ENCODE measurements around the gene ZC3H7A.

Gene ZC3H7A

DNA sequence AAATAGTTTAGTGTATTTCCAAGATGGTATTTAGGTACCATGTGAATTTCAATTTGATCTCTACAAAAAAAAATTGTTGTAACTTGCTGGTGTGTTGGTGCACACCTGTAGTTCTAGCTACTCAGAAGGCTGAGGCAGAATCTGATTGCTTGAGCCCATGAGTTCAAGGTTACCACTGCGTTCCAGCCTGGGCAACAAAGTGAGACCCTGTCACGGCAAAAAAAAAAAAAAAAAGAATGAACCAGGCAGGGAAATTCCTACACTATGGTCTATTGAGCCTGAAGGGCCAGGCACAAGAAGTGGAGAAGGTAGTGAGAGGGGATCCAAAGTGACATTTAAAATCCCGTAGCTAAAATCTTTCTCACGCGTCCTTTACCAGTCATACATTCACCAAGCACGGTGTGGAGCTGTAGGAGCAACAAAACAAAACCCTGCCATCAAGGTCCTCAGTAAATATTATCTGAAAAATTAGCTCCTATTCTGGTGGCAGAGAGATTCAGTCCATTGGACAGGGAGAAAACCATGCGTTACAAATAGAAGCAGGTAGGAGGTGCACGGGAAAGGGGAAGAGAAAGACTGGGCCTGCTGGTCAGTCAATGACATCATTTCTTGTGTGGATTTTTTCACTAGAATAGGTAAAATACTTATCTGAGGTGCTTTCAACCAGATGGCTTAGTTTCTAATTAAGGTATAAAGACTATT, 81.7 kb downstream of the ZC3H7A start:
- no peaks in the 10 kb centered on the region for H3F3A ChIP-seq (ENCODE audit: low read depth)
- H3K9ac ChIP-seq (ENCODE audit: low read depth, low read length, poor library complexity, severe bottlenecking), result no peak overlapping the region
- H3K4me3 ChIP-seq (ENCODE audit: low read length, poor library complexity, severe bottlenecking), result no peak overlapping the region
- H3K9me2 ChIP-seq (replicated peaks; ENCODE audit: low read depth, low read length), result no peaks in the 10 kb centered on the region
- no peak overlapping the region for H3K4me2 ChIP-seq (ENCODE audit: low read depth, low read length, poor library complexity, severe bottlenecking)
- peaks cover 9% of the 10 kb centered on the region for H3K4me1 ChIP-seq (ENCODE audit: insufficient read depth, low read length, poor library complexity, severe bottlenecking)
- H3K36me3 ChIP-seq (ENCODE audit: insufficient read depth, low read length), result peaks cover 13% of the 10 kb centered on the region; the same call in 1 of the 2 replicates
- H3K27me3 ChIP-seq (ENCODE audit: insufficient read depth, low read length, poor library complexity, severe bottlenecking), result no peaks in the 10 kb centered on the region
- TF ChIP-seq CTCF (conservative IDR thresholded peaks at IDR 0.05; ENCODE audit: low read length), result no peak
- no peak for TF ChIP-seq EZH2phosphoT487 (IDR thresholded peaks at IDR 0.05; ENCODE audit: borderline replicate concordance)
- H4K20me1 ChIP-seq (ENCODE audit: insufficient read depth, low read length, poor library complexity, severe bottlenecking), result no peaks in the 10 kb centered on the region
- no peak overlapping the region for H2AFZ ChIP-seq (ENCODE audit: low read length)
- H3K79me2 ChIP-seq (ENCODE audit: insufficient read depth, low read length), result no peaks in the 10 kb centered on the region
- H3K9me3 ChIP-seq (ENCODE audit: insufficient read depth, low read depth, low read length), result no peaks in the 10 kb centered on the region

GRCh38 chr16:11712122-11712521, 84.9 kb downstream of the ZC3H7A start:
- Histone ChIP-seq H4K20me1 (ENCODE audit: insufficient read depth, low read length, poor library complexity, severe bottlenecking) (no peaks in the 10 kb centered on the region), H3K79me2 (ENCODE audit: insufficient read depth, low read length) (no peaks in the 10 kb centered on the region)
- TF ChIP-seq CTCF (conservative IDR thresholded peaks at IDR 0.05; ENCODE audit: low read length), result no peak

DNA sequence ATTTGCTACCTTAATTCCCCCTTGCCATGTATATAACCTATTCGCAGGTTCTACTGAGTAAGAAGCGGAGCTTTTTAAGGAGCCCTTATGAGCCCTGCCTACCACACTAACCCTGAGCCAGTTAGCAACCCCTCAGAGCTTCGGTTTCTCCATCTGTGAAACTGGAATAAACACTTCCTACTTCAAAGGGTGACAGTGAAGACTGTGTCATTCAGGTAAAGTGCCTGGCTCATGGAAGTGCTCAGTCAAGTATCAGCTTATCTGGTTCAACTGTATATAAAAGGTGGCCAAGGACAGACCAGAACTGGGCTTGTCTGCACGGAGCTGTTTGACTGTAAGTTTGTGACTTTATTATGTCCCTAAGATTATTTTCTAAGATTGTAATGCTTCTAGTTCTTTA, 85.4 kb downstream of the ZC3H7A start:
- Histone ChIP-seq H3K4me2 (ENCODE audit: low read depth, low read length, poor library complexity, severe bottlenecking) (no peak overlapping the region), H3K36me3 (ENCODE audit: insufficient read depth, low read length) (peaks cover 10% of the 10 kb centered on the region; the same call in 1 of the 2 replicates), H3K4me1 (ENCODE audit: insufficient read depth, low read length, poor library complexity, severe bottlenecking) (peaks cover 4% of the 10 kb centered on the region)

More at GRCh38 chr16:11712122-11712521, 84.9 kb downstream of the ZC3H7A start:
- Histone ChIP-seq H3K4me2 (ENCODE audit: low read depth, low read length, poor library complexity, severe bottlenecking) (no peak overlapping the region), H3K9ac (ENCODE audit: low read depth, low read length, poor library complexity, severe bottlenecking) (no peak overlapping the region), H2AFZ (ENCODE audit: low read length) (no peak overlapping the region), H3K9me2 (replicated peaks; ENCODE audit: low read depth, low read length) (no peaks in the 10 kb centered on the region), H3K4me3 (ENCODE audit: low read length, poor library complexity, severe bottlenecking) (no peak overlapping the region), H3F3A (ENCODE audit: low read depth) (no peaks in the 10 kb centered on the region), H3K27me3 (ENCODE audit: insufficient read depth, low read length, poor library complexity, severe bottlenecking) (no peaks in the 10 kb centered on the region), H3K4me1 (ENCODE audit: insufficient read depth, low read length, poor library complexity, severe bottlenecking) (peaks cover 4% of the 10 kb centered on the region), H3K9me3 (ENCODE audit: insufficient read depth, low read depth, low read length) (no peaks in the 10 kb centered on the region), H3K36me3 (ENCODE audit: insufficient read depth, low read length) (peaks cover 10% of the 10 kb centered on the region; the same call in 1 of the 2 replicates)

More for the DNA sequence above, 85.4 kb downstream of the ZC3H7A start:
- Histone ChIP-seq H3K79me2 (ENCODE audit: insufficient read depth, low read length) (no peaks in the 10 kb centered on the region), H3K9me3 (ENCODE audit: insufficient read depth, low read depth, low read length) (no peaks in the 10 kb centered on the region), H3K4me3 (ENCODE audit: low read length, poor library complexity, severe bottlenecking) (no peak overlapping the region), H3F3A (ENCODE audit: low read depth) (no peaks in the 10 kb centered on the region), H4K20me1 (ENCODE audit: insufficient read depth, low read length, poor library complexity, severe bottlenecking) (no peaks in the 10 kb centered on the region), H3K27me3 (ENCODE audit: insufficient read depth, low read length, poor library complexity, severe bottlenecking) (no peaks in the 10 kb centered on the region), H3K9ac (ENCODE audit: low read depth, low read length, poor library complexity, severe bottlenecking) (no peak overlapping the region), H2AFZ (ENCODE audit: low read length) (no peak overlapping the region), H3K9me2 (replicated peaks; ENCODE audit: low read depth, low read length) (no peaks in the 10 kb centered on the region)
- TF ChIP-seq CTCF (conservative IDR thresholded peaks at IDR 0.05; ENCODE audit: low read length) (no peak), EZH2phosphoT487 (IDR thresholded peaks at IDR 0.05; ENCODE audit: borderline replicate concordance) (no peak)

Data from Loucy (cell line).